HG02642 (cell line): Measurements from ENCODE around the gene CDH20.
A peak's percentile ranks its signal among the peaks of the same experiment; 100 is the strongest.

Source experiments
- ATAC-seq: cut with Tn5 transposase; IDR thresholded peaks from one replicate; pipeline ENCODE4 v1.9.1; 2021; ENCODE audit warnings: mild to moderate bottlenecking; ENCODE audit not compliant: unreplicated experiment, poor library complexity

CDH20 gene

GRCh38 chr18:61333271-61333745 is at the start of gene CDH20:
CDH20 (plus strand) TSS chr18:61333430.
- ATAC-seq, result no peak

- ATAC-seq, result no peak
These were observed 49.2 kb upstream of the CDH20 start for GRCh38 chr18:61284039-61284438.

- no peak for ATAC-seq
These were observed 47.5 kb upstream of the CDH20 start for GRCh38 chr18:61285777-61286176.

GRCh38 chr18:61286867-61287266 is 46.4 kb upstream of the CDH20 start:
- no peak for ATAC-seq

GRCh38 chr18:61290616-61291015 is 42.6 kb upstream of the CDH20 start:
- no peak for ATAC-seq

- ATAC-seq, result no peak
These were observed 40.8 kb upstream of the CDH20 start for GRCh38 chr18:61292280-61293035.

GRCh38 chr18:61295153-61295552 is 38.1 kb upstream of the CDH20 start:
- no peak for ATAC-seq

- ATAC-seq, result no peak
These were observed 25.2 kb upstream of the CDH20 start for GRCh38 chr18:61308004-61308403.

- ATAC-seq, result no peak
These were observed 24.3 kb upstream of the CDH20 start for GRCh38 chr18:61308795-61309393.

GRCh38 chr18:61322265-61322873 is 10.9 kb upstream of the CDH20 start:
- peak; percentile 96 for ATAC-seq

GRCh38 chr18:61323951-61324350 is 9.3 kb upstream of the CDH20 start:
- no peak for ATAC-seq

GRCh38 chr18:61326407-61326806 is 6.8 kb upstream of the CDH20 start:
- no peak for ATAC-seq

- no peak for ATAC-seq
These were observed 3.8 kb upstream of the CDH20 start for GRCh38 chr18:61329398-61329797.

GRCh38 chr18:61331051-61331450 is 2.2 kb upstream of the CDH20 start:
- no peak for ATAC-seq

GRCh38 chr18:61333746-61334490 is 688 bp downstream of the CDH20 start:
- no peak for ATAC-seq

- no peak for ATAC-seq
These were observed 1.2 kb downstream of the CDH20 start for GRCh38 chr18:61334491-61334850.

- ATAC-seq, result no peak
These were observed 1.9 kb downstream of the CDH20 start for GRCh38 chr18:61334951-61335683.

GRCh38 chr18:61335684-61336555 is 2.7 kb downstream of the CDH20 start:
- no peak for ATAC-seq

- no peak for ATAC-seq
These were observed 3.5 kb downstream of the CDH20 start for GRCh38 chr18:61336766-61337165.
